Left cardiac atrium (tissue), 4 donors: ENCODE measurements around the gene TSNAX. TPM values are rescaled to one million over a fixed set of nuclear protein-coding genes. Genes with fewer than 3 reads are reported as not detected.
"Not testable (repeated sequence)": the region's sequence is repeated elsewhere in the genome, so short reads cannot be mapped to it uniquely, and the experiment has no call there.

Source experiments
- ATAC-seq, 2 donors: fragments of 200-7000 bp; cut with Tn5 transposase; one replicate each; pipeline ENCODE4 v1.9.1; 2020; ENCODE audit warnings: mild to moderate bottlenecking in 2 of 2, moderate library complexity in 2 of 2
- DNase-seq: peaks from one replicate; pipeline ENCODE4 v3.0.0-alpha.2; 2020
- intact Hi-C, 2 donors: fragments of 100-400 bp; cut with DNase I; formaldehyde crosslinking; loops; one replicate each; pipeline versions ENCODE4 v1.14.1 to v1.15.1; 2022 to 2023
- total RNA-seq, 2 donors: library from RNA; stranded (reverse); fragmentation: NEBNext Ultra II Directional; extraction: Animal tissue kit (Norgen Biotek cat#: 25700); gene quantifications; one replicate each; pipeline ENCODE4 v1.2.1, GENCODE V29; 2021
- donor health status: DM: no; HTN: yes; CAD: no.
- donor health status: DM: no; HTN: yes; CAD: no; lungs with severe emphysema.
- donor health status: DM: yes; HTN: yes; CAD: no.
- donor health status: Dilated cardiomyopathy.

Gene TSNAX
- total RNA-seq, 2 donors from 2014 or later = 27.8 to 44.0 TPM

- intact Hi-C loops = no loop called here
- ATAC-seq (no peak), DNase-seq (no peak)
Measured at GRCh38 chr1:231553320-231553719, 24.9 kb downstream of the TSNAX start.

DNA sequence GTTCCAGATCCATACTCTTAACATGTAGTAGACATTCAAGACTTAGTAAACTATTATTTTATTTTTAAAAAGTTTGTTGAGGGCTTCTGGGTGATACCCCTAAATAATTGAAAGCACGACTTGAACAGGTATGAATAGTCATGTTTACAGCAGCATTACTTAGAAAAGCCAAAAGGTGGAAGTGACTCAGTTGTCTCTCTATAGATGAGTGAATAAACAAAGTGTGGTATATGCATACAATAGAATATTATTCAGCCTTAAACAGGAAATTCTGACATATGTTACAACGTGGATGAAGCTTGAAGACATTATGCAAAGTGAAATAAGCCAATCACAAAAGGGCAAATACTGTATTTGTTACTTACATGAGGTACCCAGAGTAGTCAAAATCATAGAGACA is 26.5 kb downstream of the TSNAX start:
- no peak for DNase-seq
- intact Hi-C loops = no loop called here
- no peak for ATAC-seq

- ATAC-seq (no peak), DNase-seq (no peak)
- intact Hi-C loops = no loop called here
Measured at GRCh38 chr1:231557411-231557810, 28.9 kb downstream of the TSNAX start.

DNA sequence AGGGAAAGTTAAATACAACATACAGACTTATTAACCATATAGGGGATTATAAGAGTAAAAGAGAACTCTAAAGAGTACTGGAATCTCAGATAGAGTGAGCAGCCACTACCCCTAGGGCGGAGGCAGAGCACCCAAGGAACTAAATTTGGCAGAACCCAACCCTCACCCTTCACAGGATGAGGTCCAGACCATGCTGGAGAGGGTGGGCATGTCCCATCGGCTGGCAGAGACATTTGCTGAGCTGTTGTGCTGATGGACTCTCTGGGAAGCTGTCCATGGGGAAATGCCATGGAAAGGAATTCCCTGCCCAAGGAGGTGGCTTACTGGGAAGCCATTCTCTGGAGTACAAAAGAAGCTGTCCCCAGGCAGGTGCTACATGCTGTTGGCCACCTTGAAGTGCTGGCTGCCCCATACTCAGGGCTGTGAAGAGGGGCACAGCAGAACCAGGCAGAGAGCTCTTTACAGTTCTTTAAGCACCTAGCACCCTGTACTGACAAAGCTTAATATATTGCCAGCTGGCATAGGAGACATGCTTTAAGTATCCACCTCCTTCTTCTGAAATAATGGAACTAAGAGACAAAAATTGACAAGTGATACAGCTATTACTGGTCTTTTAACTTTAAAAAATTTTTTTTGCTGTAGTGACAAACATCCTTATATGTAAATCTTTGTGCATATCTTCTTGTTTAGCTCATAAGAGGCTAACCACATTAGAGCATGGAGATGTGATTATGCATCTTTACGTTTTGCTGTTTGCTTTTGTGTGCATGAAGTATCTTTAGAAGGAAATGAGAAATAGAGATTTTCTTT is 29.6 kb downstream of the TSNAX start:
- no peak for DNase-seq
- intact Hi-C loops = no loop called here
- peak in 1 of 2 donors; percentile 61 for ATAC-seq

- ATAC-seq (no peak), DNase-seq (no peak)
- intact Hi-C loops = no loop called here
Measured at GRCh38 chr1:231558708-231559185, 30.3 kb downstream of the TSNAX start.

- DNase-seq (no peak), ATAC-seq (no peak)
- intact Hi-C loops = no loop called here
Measured at GRCh38 chr1:231561647-231562383, 33.3 kb downstream of the TSNAX start.

DNA sequence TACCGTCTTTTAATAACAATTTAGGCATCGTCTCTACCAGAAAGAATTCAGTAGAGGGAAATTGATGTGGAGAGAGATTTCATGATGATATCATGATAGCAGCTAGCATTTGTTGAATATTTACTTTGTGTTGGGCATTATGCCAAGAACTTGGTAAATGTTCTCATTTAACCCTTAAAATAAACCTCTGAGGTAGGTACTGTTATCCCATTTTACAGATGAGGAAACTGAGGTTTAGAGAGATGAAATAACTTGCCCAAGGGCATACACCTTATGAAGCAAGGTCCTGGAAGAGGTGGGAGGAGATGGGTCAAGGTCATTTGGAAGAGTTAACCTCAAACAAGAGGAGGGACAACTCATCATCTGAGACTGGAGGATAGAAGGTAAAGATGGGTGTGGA is 34.8 kb downstream of the TSNAX start:
- no peak for ATAC-seq
- no peak for DNase-seq
- intact Hi-C loops = no loop called here

DNA sequence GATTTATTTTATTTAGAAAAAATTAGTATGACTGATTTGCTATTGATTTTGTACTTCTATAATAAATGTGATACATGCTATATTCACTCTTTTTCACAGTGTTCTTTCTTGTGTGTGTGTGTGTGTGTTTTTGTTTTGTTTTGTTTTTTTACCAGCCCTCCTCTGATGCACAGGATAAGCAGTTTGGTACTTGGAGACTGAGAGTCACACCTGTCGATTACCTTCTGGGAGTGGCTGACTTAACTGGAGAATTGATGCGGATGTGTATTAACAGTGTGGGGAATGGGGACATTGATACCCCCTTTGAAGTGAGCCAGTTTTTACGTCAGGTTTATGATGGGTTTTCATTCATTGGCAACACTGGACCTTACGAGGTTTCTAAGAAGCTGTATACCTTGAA is 35.9 kb downstream of the TSNAX start:
- intact Hi-C loops = no loop called here
- DNase-seq = no peak
- no peak for ATAC-seq

DNA sequence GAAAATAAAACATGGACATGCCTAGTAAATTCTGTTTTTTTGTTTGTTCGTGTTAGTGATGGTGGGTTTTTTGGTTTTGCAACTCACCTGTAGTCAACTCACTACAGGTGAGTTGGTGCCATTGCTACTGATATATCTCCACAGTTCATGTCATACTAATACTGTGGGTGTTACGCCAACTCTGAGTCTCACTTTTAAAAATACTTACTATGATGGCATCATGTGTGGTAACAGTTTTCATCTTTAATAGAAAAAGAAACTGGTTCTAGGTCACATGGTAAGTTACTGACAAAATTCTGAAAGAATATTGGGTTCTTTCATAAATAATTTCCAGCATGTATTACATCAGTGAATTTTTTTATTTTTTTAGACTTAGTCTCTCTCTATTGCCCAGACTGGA is 38.0 kb downstream of the TSNAX start:
- DNase-seq (no peak), ATAC-seq (no peak)
- intact Hi-C loops = no loop called here

- not testable (repeated sequence) for ATAC-seq
Measured at GRCh38 chr1:231570262-231570661, 41.8 kb downstream of the TSNAX start.

DNA sequence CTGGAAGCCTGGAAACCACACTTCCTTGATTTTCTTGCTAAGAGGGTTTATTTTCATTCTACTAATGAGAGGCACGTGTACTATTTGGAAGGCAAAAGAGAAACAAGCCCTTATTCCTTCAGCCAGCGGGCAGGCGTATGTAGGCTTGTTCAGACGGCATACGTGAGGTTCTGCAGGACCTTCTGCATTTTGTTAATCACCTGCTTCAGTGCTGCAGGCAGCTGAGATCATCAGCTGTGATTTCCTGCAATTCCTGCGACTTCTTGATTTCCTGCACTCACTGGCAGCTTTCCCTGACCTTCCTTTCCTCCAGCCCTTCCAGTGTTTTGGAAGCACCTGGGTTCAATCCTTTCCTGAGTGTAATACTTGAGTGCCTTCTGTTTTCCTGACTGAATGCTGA is 43.4 kb downstream of the TSNAX start:
- intact Hi-C loops = no loop called here

More at GRCh38 chr1:231570262-231570661, 41.8 kb downstream of the TSNAX start:
- DNase-seq, intact Hi-C loops: not testable (repeated sequence)

GRCh38 chr1:231575472-231575871 is 47.0 kb downstream of the TSNAX start:
- intact Hi-C loops = no loop called here
- ATAC-seq = no peak
- no peak for DNase-seq

More for the DNA sequence above, 43.4 kb downstream of the TSNAX start:
- DNase-seq (no peak), ATAC-seq (peak in 1 of 2 donors; percentile 55)

- DNase-seq = no peak
Measured at GRCh38 chr1:231576804-231577718, 48.6 kb downstream of the TSNAX start.

GRCh38 chr1:231580874-231581273 is 52.4 kb downstream of the TSNAX start:
- DNase-seq (no peak), ATAC-seq (no peak)
- intact Hi-C loops = no loop called here

More at GRCh38 chr1:231576804-231577718, 48.6 kb downstream of the TSNAX start:
- intact Hi-C loops = no loop called here
- ATAC-seq = no peak

DNA sequence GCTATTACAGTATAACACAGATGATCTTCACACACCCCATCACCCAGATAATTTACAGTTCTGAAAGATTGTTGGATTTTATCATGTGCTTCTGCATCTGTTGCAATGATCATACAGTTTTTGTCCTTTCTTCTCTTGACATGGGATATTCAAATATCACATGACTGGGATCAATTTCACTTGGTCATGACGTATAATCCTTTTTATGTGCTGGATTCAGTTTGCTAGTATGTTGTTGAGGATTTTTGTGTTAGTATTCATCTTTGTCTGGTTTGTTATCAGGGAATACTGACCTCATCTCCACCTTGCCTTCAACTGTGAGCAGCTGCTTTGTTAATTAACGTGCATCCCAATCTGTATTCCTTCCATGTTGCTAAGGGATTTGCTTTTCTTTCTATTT is 53.4 kb downstream of the TSNAX start:
- no peak for DNase-seq
- intact Hi-C loops = no loop called here
- ATAC-seq = no peak

- no peak for DNase-seq
- no peak for ATAC-seq
- intact Hi-C loops = no loop called here
Measured at GRCh38 chr1:231583376-231583775, 54.9 kb downstream of the TSNAX start.

GRCh38 chr1:231584117-231584516 is 55.6 kb downstream of the TSNAX start:
- ATAC-seq (no peak), DNase-seq (no peak)
- intact Hi-C loops = no loop called here

DNA sequence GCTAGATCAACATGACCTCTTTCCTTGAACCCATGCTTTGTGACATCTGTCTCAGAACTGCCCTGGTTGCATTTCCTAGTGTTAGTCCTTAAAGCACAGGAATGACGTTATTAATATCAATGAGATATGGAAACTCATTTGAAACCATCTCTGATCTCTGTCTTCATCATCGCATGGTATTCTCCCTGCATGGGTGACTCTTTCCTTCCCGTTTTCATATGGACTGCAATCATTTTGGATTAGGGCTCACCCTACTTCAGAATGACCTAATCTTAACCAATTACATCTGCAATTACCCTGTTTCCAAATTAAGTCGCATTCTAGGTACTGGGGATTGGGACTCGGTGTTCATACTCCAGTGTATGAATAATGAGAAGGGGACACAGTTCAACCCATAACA is 56.5 kb downstream of the TSNAX start:
- intact Hi-C loops = loop anchor here in 1 of 2 donors (5.0 kb wide), 1 partner anchor 228 kb away; no protein-coding TSS in a partner anchor
- no peak for DNase-seq
- ATAC-seq = no peak
